Stimulated activated CD8-positive, alpha-beta memory T cell treated with anti-CD3 and anti-CD28 coated beads, Interleukin-7, amount 100 ng/mL, for 24 hours (primary cell): ENCODE measurements around the gene BAX.

Source experiments
- DNase-seq: peaks from one replicate; pipeline ENCODE4 v3.0.0-alpha.2; 2020; ENCODE audit warnings: low read depth

BAX gene

DNA sequence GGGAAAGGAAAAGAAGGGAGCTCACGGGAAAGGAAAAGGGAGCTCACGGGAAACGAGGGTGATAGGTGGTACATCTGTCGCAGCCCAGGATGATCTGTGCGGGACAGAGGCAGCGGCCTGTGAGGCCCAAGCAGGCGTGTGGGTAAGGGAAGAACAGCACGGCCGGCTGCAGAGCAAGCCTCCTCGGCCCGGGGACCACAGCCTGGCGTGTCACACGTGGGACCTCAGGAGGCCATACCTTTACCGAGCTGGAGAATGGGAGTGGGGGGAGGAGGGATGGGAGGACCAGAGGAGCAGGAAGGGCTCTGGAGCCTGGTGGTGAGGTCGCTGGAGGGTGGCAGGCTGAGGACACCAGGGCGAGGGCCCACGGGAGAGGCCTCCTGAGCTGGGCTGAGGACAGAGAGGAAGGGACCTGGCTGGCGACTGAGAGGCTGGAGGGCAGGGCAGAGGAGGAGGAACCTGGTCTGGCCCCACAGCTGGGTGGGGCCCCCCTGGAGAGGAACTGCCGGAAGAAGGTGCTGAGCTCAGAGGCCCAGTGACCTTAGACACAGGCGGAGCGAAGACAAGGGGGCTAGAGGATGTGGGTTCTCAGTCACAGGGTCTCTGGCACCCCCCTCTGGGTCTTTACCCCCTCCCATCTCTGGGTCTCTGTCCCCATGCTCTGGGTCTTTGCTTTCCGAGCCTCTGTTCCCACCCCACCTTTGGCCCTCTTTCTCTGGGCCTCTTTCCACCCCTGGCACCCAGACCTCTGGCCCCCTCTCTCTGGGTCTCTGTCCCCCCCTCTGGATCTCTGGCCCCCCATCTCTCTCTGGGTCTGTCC is 7.6 kb downstream of the BAX start:
- DNase-seq = no peak

DNA sequence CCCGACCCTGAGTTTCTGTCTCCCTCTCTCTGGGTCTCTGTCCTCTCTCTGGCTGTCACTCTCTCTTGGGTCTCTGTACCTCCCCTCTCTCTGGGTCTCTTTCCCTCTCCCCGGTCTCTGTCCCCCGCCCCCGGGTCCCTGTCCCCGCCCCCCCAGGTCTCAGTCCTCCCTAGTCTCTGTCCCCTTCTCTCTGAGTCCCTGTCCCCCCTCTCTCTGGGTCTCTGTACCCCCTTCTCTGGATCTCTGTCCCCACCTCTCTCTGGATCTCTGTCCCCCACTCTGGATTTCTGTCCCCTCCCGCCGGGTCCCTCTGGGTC is 8.1 kb downstream of the BAX start:
- DNase-seq = no peak

DNA sequence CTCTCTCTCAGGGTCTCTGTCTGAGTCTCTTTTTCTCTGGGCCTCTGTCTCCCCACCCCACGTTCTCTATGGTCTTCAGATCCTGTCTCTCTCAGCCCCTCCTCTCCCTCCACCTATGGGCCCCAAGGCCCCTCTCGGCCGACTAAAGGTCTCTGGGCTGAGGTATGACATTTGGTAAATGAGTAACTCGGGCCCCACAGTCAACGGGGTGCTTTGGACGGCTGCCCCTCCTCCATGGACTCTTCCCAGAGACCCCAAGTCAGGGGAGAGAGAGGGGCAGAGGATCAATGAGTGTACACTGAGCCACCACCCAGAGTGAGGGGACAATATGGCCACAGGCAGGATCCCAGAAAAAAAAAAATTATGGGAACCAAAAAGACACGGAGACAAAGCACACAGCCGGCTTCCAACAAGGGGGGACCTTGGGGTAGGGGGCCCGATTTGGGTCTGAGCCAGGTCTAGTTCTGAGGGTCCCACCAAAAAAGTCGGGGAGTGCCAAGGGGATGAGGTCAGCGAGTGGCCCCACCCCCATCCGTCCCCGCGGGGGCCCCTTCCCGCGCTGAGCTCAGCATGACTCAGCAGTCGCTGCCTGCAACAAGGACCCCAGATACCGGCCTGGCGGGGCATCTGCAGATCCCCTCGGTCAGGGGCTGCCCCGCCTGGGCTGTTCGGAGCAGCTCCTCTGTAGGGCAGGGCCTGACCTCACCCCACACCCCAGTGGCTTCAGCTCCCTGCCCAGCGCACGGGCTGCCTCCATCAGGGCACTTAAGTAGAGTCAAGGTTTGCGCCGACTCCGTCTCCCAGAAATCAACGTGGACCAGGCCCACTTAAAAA is 8.9 kb downstream of the BAX start:
- peak; percentile 59 for DNase-seq

DNA sequence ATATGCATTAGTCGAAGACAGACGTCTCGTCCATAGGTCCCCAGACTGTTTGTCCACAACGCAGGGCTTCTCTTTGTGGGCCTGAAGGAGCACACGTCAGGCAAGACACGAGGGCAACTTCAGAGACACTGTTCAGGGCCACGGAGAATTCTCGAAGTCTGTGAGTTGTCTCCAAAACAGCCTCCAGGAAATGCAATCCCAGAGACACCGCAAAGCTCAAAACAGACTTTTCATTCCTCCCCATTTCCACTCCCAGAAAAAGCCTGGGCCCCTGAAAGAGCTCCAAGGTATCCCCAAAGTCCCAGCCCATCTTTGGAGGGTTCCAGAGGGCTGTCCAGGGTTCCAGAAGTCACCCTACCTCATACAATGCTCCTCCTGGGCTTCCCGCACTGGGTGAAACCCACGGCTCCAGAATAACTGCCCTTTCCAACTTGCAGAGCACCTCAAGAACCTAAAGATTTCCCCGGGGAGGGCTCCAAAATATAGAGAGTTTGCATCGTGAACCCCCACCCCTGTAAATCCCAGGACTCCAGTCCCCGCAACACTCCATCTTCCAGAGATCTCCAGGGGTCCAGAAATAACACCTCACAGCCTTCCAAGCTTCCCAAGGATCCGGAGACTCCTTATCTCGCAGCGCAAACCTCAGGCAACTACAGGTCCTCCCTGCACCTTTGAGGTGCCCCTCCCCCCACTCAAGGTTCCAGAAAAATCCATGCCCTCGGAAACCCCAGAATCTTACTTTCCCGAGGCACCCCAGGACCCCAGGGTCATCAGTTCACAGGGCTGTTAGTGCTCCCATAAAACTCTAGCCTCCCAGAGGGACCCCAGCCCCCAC is 9.7 kb downstream of the BAX start:
- DNase-seq = no peak

DNA sequence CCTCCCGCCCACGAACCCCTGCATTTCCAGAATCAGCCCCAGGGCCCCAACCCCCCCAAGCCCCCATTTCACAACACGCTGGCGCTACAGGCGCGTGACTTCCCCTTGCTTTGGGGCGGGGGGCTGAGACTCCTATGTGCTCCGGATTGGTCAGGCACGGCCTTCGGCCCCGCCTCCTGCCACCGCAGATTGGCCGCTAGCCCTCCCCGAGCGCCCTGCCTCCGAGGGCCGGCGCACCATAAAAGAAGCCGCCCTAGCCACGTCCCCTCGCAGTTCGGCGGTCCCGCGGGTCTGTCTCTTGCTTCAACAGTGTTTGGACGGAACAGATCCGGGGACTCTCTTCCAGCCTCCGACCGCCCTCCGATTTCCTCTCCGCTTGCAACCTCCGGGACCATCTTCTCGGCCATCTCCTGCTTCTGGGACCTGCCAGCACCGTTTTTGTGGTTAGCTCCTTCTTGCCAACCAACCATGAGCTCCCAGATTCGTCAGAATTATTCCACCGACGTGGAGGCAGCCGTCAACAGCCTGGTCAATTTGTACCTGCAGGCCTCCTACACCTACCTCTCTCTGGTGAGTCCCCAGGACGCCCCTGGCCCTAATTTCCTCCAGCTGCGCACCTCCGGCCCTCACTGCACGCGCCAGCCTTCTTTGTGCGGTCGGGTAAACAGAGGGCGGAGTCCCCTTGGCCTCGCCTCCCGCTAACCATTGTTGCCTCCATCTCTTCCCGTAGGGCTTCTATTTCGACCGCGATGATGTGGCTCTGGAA is 10.5 kb downstream of the BAX start, which contains the start of gene FTL:
FTL (plus strand) TSS at position 270 of the 766 bp plus-strand sequence; CDS start at position 469, 199 bp downstream.
- DNase-seq = peak; percentile 80

DNA sequence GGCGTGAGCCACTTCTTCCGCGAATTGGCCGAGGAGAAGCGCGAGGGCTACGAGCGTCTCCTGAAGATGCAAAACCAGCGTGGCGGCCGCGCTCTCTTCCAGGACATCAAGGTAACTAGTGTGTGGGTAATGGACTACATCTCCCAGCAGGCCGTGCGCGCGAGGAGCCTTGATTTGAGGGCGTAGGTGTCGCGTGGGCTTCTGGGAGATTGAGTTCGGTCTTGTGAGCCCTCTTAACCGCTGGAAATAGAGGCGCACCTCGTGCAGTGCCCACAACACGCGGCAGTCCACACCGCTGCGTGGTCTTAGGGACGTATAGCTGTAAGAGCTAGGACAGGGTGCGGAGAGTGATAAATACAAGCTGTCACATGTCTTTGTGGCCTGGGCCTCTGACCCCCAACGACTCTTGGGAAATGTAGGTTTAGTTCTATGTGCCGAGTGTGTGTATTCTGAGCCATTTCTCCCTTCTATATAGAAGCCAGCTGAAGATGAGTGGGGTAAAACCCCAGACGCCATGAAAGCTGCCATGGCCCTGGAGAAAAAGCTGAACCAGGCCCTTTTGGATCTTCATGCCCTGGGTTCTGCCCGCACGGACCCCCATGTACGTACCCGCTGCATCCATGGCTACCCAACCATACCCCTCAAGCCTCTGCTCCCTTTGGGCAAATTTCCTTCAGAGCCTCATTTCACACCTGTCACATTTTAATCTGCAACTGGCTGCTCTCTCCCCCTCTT is 11.3 kb downstream of the BAX start:
- DNase-seq = peak; percentile 76

DNA sequence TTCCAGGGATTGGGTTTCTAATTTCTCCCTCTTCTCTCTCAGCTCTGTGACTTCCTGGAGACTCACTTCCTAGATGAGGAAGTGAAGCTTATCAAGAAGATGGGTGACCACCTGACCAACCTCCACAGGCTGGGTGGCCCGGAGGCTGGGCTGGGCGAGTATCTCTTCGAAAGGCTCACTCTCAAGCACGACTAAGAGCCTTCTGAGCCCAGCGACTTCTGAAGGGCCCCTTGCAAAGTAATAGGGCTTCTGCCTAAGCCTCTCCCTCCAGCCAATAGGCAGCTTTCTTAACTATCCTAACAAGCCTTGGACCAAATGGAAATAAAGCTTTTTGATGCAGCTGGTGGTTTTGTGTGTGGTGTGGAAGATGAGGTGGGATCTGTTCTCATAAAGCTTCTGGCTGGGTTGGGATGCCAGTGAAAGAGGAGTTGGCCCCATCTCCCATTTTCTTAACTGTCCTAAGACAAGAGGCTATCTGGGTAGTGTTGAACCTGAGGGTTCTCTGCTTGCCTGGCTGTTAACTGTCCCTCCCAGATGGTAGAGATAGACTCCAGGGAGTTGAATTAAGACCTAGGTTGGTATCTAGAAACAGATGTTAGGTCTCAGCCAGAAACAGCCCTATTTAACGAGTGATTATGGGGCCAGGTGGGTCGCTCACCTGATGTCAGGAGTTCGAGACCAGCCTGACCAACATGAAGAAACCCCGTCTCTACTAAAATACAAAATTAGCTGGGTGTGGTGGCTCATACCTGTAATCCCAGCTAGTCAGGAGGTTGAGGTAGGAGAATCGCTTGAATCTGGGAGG is 12.1 kb downstream of the BAX start:
- no peak for DNase-seq

DNA sequence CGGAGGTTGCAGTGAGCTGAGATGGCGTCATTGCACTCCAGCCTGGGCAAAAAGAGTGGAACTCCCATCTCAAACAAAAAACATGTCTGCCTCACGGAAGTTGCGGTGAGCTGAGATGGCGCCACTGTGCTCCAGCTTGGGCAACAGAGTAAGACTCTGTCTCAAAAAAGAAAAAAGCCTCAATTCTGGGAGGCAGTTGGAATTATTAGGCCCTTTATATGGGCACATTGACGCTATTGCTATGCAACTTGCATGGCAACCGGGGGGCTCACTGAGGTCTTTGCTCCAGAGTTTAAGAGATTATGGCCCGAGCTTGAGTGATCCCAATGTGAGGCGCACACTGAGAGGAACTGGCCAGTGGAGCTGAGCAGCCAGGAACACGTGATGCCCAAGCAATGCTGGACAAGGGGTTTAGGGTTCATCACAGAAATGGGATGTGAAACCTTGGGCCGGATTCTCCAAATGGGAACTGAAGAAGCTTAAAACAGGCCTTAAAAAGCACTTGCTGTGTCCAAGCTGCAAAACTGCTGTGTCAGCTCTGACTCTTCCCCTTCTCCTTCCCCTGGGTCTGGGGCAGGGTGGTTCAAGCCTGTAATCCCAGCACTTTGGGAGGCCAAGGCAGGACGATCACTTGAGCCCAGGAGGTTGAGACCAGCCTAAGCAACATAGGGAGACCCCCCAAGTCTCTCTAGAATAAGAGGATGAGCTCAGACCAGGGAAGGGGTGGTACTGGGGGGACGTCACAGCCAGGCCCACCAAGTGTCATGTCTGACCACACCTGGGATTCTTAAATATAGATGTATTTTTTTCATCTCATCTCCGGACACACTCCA is 12.9 kb downstream of the BAX start:
- no peak for DNase-seq

DNA sequence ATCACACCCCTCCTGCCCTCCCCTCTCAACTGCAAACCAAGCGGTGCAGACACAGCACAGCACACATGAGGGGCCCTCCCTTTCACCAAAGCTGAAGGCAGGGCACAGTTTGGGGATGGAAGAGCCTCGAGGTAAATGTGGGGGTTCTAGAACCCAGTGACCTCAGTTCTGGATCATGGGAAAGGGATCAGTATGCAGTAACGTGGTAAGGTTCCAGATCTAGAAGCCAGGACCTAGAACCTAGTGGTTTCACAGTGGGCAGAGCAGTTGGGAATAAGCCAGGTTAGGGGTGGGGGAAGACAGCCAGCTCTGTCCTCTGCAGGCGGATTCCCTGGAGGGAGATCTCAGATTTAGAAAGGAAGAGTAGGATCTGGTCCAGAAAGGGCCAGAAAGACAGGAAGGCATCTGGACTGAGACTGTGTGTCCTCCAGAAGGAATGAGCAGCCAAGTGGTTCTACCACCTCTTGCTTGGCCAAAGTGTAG is 13.5 kb downstream of the BAX start:
- no peak for DNase-seq

DNA sequence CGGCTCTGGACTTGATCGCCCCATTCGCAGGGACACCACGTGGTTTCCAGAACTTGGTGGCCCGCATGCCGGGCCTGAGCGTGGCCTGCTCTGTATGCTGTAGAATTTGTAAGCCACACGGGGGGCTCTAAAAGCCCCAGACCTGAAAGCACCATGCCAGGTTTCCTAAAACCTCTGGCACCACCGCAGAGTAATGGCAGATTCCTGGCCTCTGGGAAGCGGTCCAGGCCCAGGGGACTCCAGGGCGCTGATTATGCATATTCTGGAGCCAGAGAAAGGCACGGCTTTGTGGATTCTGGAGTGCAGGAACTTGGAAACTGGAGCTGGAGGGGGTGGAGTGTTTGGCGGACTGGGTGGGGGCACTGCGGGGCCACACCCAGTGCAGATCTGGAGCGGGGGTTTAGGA is 14.1 kb downstream of the BAX start:
- no peak for DNase-seq

DNA sequence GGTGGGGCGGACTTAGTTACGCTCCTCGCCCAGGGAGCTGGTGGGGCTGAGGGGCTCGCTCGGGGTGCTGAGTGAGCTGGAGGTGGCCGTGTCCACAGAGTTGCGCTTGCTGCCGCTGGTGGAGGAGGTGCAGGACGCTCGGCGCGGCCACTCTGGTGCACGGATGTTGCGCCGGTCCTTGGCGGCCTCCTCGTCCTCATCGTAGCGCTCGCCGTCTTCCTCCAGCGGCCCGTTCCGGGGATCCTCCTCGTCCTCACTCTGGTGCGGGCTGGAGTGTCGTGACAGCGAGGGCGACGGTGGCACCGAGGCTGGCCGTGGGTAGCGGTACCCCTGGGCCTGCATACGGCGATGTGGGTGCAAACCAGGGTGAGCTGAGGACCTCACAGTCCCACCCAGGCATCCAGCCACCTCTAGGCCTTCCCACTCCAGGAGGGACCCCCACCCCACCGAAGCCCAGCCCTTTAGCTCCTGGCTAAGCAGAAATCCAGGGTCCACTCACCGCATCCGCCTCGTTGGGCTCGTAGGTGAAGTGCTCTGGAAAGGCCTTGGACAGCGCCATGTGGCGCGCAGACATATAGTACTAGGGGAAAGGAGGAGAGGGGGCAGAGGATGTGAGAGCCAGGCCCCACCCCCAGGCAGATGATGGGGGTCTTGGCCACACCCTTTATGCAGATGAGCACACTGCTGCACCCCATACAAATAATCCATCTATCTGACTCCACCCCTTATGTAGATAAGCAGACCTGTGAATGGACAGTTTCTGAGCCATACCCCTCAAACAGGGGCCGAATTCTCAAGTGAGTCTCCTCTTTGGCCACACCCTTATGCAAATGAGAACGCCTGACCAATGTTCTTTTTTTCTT is 14.8 kb downstream of the BAX start:
- no peak for DNase-seq

DNA sequence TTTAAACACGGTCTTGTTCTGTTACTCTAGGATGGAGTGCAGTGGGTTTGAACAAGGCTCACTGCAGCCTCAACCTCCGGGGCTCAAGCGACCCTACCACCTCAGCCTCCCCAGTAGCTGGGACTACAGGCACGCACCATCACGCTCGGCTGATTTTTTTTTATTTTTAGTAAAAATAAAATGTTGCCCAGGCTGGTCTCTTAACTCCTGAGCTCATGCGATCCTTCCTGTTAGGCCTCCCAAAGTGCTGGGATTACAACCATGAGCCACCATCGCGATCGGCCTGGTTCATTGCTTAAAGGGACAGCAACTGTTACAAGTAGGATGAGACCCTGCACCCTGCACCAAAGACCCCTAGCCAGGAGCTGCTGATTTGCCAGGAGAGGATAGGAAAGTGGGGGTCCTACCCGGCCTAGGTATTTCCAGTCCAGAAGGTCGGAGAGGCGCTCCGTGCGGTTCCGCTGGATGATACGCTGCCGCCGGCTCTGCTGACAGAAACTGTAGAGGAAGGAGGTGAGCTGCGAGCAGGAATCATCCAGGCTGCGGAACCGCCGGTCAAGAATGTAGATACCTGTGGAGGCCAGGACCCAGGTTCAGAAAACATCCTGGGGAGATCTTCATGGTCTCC is 15.6 kb downstream of the BAX start:
- no peak for DNase-seq

DNA sequence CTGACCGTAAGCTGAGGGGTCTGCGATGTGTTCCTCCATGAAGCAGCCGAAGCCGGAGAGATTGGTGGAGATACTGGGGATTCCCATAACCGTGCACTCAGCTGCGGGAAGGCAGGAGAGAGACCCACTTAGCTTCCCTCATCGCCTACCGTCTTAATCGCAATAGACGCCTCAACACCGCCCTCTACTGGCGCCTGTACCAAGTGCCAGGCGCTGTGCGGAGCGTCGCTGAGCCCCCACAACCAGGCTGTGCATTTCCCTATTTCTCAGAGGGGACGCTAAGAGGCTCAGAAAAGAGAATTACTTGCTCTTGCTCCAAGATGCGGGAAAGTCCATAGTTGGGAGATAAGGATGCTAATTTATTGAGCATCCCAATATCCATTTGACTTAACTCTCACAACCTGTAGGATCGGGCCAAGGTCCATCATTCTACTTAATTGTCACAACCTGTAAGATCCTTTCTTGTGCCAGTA is 16.3 kb downstream of the BAX start:
- DNase-seq = peak; percentile 79

DNA sequence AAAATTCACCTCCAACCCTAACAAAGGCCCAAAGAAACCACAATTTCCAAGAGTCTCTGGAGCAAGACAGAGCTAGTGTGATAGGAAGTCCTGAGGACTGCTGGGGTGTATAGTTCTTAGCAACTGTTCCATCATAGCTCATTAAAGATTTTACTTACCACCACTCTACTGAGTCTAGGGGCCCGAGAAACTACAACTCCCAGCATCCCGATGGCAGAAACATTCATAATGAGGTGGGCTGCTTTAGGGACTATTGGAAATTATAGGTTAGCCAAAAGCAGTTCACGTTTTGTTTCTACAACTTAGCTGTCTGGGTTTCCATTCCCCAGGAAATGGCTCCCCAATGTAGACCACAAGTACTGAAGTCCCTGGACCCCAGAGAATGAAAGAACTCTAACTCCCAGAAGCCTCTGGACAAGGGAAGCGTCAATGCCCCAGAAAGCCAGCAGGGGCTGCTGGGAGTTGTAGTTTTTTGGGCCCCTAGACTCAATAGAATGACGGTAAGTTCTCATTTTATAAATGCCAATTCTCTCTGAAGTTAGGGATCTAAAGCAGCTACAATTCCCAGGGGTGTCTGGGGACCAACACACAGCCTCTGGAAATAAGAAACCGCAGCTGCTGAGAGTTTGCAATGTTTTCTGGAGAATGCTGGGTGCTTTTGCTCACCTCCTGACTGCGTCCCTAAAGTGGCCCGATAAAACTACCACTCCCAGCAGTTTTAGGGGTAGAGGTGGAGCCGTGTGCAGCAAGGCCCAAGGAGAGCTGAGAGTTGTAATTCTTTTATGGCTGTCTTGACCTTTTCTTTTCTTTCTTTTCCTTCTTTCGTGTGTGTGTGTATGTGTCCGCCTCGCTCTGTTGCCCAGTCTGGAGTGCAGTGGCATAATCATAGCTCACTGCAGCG is 21.5 kb downstream of the BAX start:
- DNase-seq = no peak

DNA sequence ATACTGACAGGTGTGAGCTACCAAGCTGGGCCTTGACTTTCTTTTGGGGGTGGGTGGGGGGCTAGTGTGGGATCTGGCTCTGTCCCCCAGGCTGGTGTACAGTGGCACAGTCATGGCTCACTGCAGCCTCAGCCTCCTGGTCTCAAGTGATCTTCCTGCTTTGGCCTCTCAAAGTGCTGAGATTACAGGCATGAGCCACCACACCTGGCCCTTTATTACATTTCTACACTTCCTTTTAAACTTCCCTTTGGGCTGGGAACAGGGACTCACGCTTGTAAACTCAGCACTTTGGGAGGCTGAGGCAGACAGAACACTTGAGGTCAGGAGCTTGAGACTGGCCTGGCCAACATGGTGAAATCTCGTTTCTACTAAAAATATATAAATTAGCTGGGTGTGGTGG is 22.4 kb downstream of the BAX start:
- no peak for DNase-seq

DNA sequence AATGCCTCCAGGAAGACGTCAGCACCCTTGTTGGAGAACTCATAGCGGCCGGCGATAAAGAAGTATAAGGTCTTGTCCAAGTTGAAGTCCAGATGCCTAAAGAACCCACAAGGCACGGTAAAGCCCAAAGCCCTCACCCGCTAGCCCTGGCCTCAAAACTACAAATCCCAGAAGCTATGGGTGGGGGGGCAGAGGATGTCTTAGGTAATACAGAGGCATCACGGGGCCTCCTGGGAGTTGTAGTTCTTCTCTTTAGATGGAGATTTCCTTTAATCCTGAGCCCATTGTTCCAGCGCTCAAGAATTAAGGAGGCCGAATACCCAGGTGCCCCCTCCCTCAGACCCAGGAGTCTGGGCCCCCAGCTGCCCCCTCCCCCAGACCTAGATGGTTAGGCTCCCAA is 27.6 kb downstream of the BAX start:
- DNase-seq = no peak
